MM.1S (cell line): ENCODE results near the gene ERCC4.

Source experiments
- DNase-seq: peaks from one replicate; pipeline ENCODE4 v3.0.0-alpha.2; 2015
- H2AFZ ChIP-seq: fragments of 300-600 bp; sonication (generic); 2 replicates; pipeline ENCODE4 v1.6.0; 2016; ENCODE audit warnings: antibody characterized with exemption, low read length
- H3F3A ChIP-seq: fragments of 300-600 bp; sonication (generic); 2 replicates; pipeline ENCODE4 v1.6.1; 2016; ENCODE audit warnings: mild to moderate bottlenecking, antibody characterized with exemption, low read length, moderate library complexity, mixed read lengths; ENCODE audit not compliant: insufficient read depth
- H3K27ac ChIP-seq: fragments of 300-600 bp; sonication (generic); 2 replicates; pipeline ENCODE4 v1.5.1; 2016; ENCODE audit warnings: mild to moderate bottlenecking, low read length
- H3K27me3 ChIP-seq: fragments of 300-600 bp; sonication (generic); replicated peaks from 2 replicates; pipeline ENCODE4 v1.6.0; 2016; ENCODE audit warnings: low read length; ENCODE audit not compliant: insufficient read depth
- H3K36me3 ChIP-seq: fragments of 300-600 bp; sonication (generic); replicated peaks from 2 replicates; pipeline ENCODE4 v1.6.1; 2016; ENCODE audit warnings: mild to moderate bottlenecking, low read length, mixed read lengths; ENCODE audit not compliant: insufficient read depth
- H3K4me1 ChIP-seq: fragments of 300-600 bp; sonication (generic); 2 replicates; pipeline ENCODE4 v1.6.1; 2016; ENCODE audit warnings: low read length, mixed read lengths
- H3K4me2 ChIP-seq: fragments of 300-600 bp; sonication (generic); 2 replicates; pipeline ENCODE4 v1.6.0; 2016; ENCODE audit warnings: low read depth, low read length
- H3K4me3 ChIP-seq: fragments of 300-600 bp; sonication (generic); 2 replicates; pipeline ENCODE4 v1.5.1; 2016; ENCODE audit warnings: low read length, mixed read lengths
- H3K79me2 ChIP-seq: fragments of 300-600 bp; sonication (generic); 2 replicates; pipeline ENCODE4 v1.6.1; 2016; ENCODE audit warnings: mixed run types, low read length, mixed read lengths
- H3K9ac ChIP-seq: fragments of 300-600 bp; sonication (generic); 2 replicates; pipeline ENCODE4 v1.6.1; 2016; ENCODE audit warnings: low read length, mixed read lengths
- H3K9me2 ChIP-seq: fragments of 300-600 bp; sonication (generic); replicated peaks from 2 replicates; pipeline ENCODE4 v1.6.1; 2016; ENCODE audit warnings: mild to moderate bottlenecking, low read length, mixed read lengths; ENCODE audit not compliant: insufficient read depth
- H3K9me3 ChIP-seq: fragments of 300-600 bp; sonication (generic); replicated peaks from 2 replicates; pipeline ENCODE4 v1.6.1; 2016; ENCODE audit warnings: mild to moderate bottlenecking, low read length, mixed read lengths; ENCODE audit not compliant: insufficient read depth
- H4K20me1 ChIP-seq: fragments of 300-600 bp; sonication (generic); 2 replicates; pipeline ENCODE4 v1.6.1; 2016; ENCODE audit warnings: mild to moderate bottlenecking, low read length, moderate library complexity, mixed read lengths; ENCODE audit not compliant: insufficient read depth
- CTCF ChIP-seq: fragments of 300-600 bp; sonication (generic); IDR thresholded peaks from 2 replicates; pipeline ENCODE4 v1.5.1; 2016; ENCODE audit warnings: antibody characterized with exemption, low read length, mixed read lengths
- EZH2 ChIP-seq: fragments of 300-600 bp; sonication (generic); optimal IDR thresholded peaks from 2 replicates; pipeline ENCODE3; 2017; ENCODE audit warnings: low read depth, mild to moderate bottlenecking, antibody characterized with exemption, low read length, mixed read lengths
- EZH2phosphoT487 ChIP-seq: fragments of 300-600 bp; sonication (generic); IDR thresholded peaks from 2 replicates; pipeline ENCODE4 v1.6.1; 2018; ENCODE audit warnings: antibody characterized with exemption, low read length

ERCC4 gene

DNA sequence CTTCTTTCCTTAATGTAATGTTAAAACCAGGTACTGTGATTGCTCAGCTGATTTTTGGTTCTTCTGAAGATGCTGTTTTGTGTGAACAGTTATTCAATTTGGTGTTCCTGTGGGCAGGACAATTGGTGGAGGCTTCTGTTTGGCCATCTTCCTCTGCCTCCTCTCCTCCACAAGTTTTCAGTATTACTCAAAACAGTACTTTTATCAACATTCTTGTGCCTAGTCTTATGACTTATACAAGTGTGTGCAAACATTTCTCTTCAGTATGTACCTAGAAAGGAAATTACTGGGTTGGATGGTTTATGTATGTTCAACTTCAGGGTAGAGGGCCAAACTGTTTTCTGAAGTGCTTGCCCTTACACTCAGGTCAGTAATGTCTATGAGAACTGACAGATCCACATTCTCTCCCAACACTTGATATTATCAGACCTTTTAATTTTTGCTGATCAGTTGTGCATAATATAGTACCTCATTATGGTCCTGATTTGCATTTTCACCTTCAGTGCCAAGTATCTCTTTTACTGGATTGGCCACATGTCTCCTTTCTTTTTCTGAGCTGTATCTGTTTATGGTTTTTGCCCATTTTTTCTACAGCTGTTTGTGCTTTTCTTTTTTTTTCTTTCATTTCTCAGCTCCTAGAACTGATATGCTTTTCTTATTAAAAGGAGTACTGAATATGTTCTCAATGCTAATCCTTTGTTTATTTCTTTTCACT, 50.9 kb downstream of the ERCC4 start:
- Histone ChIP-seq H3K4me3 (no peak overlapping the region), H3K79me2 (no peaks in the 10 kb centered on the region), H3F3A (no peaks in the 10 kb centered on the region), H3K9me2 (no peaks in the 10 kb centered on the region), H4K20me1 (no peaks in the 10 kb centered on the region), H3K9ac (no peak overlapping the region), H2AFZ (no peak overlapping the region), H3K36me3 (no peaks in the 10 kb centered on the region), H3K27me3 (no peaks in the 10 kb centered on the region), H3K9me3 (no peaks in the 10 kb centered on the region), H3K4me2 (no peak overlapping the region), H3K27ac (no peak overlapping the region), H3K4me1 (no peaks in the 10 kb centered on the region)
- no peak for DNase-seq
- TF ChIP-seq EZH2, result no peak
- TF ChIP-seq CTCF, result no peak
- no peak for TF ChIP-seq EZH2phosphoT487

- no peaks in the 10 kb centered on the region for H3K36me3 ChIP-seq
- no peaks in the 10 kb centered on the region for H4K20me1 ChIP-seq
- no peaks in the 10 kb centered on the region for H3K9me2 ChIP-seq
- H3K27me3 ChIP-seq, result no peaks in the 10 kb centered on the region
- H3K79me2 ChIP-seq, result no peaks in the 10 kb centered on the region
- no peak for DNase-seq
- no peak overlapping the region for H3K9ac ChIP-seq
- H3K4me1 ChIP-seq, result no peaks in the 10 kb centered on the region
- no peak overlapping the region for H3K4me2 ChIP-seq
- H3K27ac ChIP-seq, result no peak overlapping the region
- TF ChIP-seq CTCF, result no peak
- no peak for TF ChIP-seq EZH2
- TF ChIP-seq EZH2phosphoT487, result no peak
- no peak overlapping the region for H3K4me3 ChIP-seq
- H3F3A ChIP-seq, result no peaks in the 10 kb centered on the region
- no peak overlapping the region for H2AFZ ChIP-seq
- no peaks in the 10 kb centered on the region for H3K9me3 ChIP-seq
These were observed 53.5 kb downstream of the ERCC4 start for GRCh38 chr16:13973321-13974023.

DNA sequence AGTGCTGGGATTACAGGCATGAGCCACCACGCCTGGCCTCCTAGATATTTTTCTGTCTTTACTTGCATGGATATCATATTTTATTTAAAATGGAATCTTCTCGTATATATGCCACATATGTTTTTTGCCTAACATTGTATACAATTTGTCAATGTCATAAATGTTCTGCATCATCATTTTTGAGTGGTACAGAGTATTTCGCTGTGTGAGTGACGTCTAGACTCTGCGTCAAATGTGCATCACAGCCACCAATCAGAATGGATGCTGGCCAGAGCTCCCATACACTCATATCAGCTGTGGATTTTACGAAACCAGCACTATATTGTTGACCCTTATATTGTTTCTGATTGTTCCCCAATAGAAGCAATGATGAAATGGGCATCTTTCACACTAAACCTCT, 57.2 kb downstream of the ERCC4 start:
- Histone ChIP-seq H3F3A (no peaks in the 10 kb centered on the region), H3K4me3 (no peak overlapping the region), H3K9me2 (no peaks in the 10 kb centered on the region), H3K9me3 (no peaks in the 10 kb centered on the region), H3K9ac (no peak overlapping the region), H3K4me2 (no peak overlapping the region), H3K27ac (no peak overlapping the region), H3K36me3 (no peaks in the 10 kb centered on the region), H4K20me1 (no peaks in the 10 kb centered on the region), H3K79me2 (no peaks in the 10 kb centered on the region), H3K4me1 (no peaks in the 10 kb centered on the region), H2AFZ (no peak overlapping the region), H3K27me3 (no peaks in the 10 kb centered on the region)
- no peak for TF ChIP-seq CTCF
- TF ChIP-seq EZH2phosphoT487, result no peak
- no peak for TF ChIP-seq EZH2
- no peak for DNase-seq
